Measurements from ENCODE around the gene SLC16A7.

SLC16A7 gene

DNA sequence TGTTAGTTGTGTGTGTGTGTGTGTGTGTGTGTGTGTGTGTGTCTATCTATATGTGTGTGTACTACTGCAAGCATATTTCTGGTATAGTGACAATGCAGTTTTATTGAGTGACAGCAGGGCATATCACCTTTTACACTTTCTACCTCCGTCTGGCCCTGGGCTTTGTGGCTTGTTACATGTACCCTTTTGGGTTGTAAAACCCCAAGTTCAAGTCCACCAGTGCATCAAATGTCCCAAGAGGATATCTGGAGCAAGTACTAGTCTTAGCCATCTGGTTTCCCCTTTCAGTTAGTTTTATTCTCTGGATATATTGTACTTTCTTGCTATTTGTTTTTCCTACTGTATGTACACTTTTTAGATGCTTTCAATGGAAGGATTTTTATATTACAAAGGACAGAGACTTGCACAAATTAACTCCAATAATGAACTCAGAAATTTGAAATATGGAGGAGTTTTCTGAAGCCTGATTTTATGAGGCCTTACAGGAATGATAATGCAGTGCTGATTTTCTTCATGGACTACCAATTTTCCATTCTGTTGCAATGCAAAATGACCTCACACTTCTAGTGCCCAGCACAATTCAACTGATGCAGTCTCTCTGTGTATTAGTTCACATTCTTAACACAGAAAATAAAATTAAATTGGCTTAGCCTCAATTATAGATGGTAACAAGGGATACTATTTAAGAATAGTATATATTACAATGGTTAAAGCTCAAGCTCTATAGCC is 29.1 kb downstream of the SLC16A7 start:
- DNase-seq (ENCODE audit: low spot score), result no peak

DNA sequence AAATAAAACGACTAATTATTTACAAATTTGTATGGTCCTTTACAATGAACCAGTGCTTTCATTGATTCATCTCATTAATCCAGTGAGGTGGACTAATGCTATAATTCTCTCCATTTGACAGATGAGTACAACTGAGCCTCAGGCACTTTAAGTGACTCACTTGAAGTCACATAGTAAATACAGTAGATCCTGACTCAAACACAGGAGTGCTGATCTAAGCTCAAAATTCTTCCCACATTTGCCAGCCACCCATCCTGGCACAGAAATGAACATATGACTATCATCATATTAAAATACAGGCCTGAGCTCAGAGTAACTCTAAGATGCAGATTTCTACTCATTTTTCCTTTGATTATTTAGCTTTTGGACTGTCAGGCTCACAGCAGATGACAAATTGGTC is 30.6 kb downstream of the SLC16A7 start:
- no peak for DNase-seq (ENCODE audit: low spot score)

DNA sequence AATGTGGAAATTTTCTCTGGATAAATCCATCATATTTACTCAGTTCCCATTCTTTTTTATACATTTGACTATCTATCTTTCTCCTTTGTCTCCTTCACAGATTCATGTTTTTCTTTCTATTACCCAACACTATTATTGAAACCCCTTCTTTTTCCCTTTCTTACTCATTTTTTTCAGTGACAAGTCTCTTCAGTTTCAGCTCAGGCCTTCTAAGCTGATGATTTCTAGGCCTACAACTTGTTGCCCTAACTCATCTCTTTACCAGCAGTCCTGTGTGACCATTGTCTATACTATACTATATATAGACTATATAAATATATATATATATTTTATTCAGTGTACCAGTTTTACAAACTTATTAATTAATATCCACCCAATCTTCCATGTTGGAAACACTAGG is 31.8 kb downstream of the SLC16A7 start:
- DNase-seq (ENCODE audit: low spot score), result no peak

DNA sequence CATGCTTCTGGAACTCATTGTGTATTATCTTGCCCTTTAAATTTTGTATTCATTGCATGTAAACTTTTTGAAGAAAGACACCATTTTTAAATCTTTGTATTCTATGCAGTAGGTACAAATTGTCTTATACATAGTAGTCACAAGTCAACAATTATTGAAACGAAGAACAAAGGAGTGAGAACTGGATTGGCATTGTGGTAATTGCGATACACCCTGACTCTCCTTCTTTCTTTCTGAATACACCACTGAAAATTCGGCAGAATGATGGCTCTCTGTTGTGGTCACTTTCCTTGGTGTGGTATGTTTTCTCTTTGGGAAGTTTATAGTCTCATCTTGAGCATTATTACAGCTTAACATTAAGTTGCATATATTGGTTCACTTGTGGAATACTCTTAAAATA is 34.1 kb downstream of the SLC16A7 start:
- no peak for DNase-seq (ENCODE audit: low spot score)

DNA sequence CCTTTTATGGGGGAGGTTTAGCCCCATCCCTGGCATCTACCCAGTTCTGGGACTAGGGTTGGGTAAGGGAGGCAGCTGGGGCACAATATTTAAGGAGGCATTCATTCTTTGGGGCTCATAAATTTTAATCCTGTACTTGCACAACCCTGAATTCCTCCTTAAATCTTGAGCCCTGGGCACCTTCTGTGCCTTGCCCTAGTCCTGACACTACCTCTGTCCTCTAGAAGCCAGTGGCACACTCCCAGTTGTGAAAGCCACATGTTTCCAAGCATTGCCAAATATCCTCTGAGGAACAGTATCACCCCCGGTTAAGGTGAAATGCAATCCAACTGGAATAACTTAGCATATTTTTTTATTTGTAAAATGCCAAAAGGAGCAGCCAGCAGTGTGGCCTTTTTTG is 36.6 kb downstream of the SLC16A7 start:
- no peak for DNase-seq (ENCODE audit: low spot score)

DNA sequence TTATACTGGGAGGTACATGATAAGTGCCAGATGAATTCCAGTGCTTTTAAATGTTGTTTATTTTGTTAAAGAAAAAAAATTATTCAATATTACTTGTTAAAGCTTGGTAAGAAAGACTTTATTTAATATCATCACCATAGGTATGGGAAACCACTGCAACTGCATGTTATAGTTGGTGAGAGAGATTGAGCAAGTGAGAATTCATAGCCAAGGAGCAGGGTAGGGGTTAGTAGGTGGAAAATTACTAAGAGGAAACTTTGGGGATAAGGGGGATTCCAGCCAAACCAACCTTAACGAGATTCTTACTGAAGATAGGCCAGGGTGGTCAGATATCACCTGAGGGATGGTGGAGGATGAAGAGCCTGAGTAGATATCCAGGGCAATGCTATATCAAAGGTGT is 38.4 kb downstream of the SLC16A7 start:
- DNase-seq (ENCODE audit: low spot score), result no peak

DNA sequence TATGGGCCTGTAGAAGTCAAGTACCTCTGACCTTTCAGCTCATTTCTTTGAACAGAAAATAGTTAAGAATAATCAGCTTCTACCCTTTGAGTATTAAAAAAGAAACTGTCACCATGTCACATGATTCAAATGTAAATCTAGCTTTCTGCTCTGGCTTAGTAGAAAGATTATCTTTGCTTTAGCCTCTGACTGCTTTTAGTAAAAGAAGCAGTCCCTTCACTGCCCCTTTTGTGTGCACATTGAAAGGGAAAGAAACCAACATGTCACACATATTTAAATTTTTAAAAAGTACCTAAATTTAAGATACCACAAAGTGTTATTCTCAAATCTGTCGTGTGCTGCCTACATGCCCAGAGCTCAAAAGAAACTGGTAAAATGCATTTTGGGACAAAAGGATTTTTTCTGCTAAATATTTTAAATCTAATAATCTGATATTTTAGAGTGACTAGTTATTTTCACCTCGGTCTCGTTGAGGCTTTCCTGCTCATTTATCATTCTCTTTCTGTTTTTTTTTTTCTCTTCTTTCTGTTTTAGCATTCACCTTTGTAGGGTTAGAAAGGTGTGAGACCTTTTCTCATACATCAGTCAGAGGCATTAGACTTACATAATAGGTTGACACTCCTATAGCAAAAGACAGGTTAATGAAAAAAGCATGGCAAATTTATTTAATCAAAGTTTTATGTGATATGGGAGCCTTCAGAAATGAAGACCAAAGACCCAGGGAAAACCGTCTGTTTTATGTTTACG is 41.3 kb downstream of the SLC16A7 start:
- DNase-seq (ENCODE audit: low spot score), result no peak

DNA sequence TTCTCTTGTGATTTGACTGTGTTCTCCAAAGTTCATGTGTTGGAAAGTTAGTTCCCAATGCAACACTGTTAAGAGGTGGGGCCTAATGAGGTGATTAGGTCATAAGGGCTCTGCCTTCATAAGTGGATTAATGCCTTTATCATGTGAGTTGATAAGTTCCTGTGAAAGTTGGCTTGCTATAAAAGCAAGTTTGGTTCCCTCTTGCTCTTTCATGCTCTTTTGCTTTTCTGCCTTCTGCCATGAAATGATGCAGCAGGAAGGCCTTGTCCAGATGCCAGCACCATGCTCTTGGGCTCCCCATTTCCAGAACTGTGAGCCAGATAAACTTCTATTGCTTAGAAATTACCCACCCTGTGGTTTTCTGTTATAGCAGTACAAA is 41.9 kb downstream of the SLC16A7 start:
- no peak for DNase-seq (ENCODE audit: low spot score)

DNA sequence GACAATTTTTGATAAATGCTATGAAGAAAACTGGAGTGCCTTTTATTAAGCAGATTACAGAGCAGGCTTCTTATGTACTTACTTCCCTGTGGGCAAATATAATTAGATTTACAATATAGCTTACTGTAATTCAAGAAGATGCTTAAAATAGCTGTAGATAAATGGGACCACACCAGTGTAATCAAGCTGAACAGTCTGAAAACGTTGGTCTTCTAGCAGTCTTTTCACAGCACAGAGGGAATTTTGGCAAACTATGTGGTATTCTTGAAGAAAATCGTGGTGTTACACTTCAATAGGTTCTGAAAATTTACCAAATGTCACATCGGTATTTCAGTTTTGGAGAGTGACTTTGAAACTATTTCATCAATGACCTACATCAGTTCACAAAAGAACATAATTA is 47.7 kb downstream of the SLC16A7 start:
- no peak for DNase-seq (ENCODE audit: low spot score)

DNA sequence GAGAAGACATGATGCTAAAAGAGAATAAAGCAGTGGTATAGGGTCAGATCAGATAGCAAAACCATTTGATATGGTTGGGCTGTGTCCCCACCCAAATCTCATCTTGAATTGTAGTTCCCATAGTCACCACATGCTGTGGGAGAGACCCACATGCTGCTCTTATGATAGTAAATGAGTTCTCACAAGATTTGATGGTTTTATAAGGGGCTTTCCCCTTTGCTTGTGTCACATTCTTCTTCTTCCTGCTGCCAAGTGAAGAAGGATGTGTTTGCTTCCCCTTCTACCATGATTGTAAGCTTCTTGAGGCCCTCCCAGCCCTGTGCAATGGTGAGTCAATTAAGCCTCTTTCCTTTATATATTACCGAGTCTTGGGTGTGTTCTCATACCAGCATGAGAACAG is 49.4 kb downstream of the SLC16A7 start:
- no peak for DNase-seq (ENCODE audit: low spot score)

DNA sequence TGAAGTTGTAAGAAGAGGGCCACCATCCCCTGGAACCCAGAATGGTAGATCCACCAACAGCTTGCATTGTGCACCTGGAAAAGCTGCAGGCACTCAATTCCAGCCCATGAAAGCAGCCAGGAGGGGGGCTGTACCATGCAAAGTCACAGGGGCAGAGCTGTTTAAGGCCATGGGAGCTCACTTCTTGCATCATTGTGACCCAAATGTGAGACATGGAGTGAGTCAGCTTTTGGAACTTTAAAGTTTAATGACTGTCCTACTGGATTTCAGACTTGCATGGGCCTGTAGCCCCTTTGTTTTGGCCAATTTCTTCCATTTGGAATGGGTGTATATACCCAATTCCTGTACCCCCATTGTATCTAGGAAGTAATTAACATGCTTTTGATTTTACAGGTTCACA is 50.8 kb downstream of the SLC16A7 start:
- DNase-seq (ENCODE audit: low spot score), result no peak

DNA sequence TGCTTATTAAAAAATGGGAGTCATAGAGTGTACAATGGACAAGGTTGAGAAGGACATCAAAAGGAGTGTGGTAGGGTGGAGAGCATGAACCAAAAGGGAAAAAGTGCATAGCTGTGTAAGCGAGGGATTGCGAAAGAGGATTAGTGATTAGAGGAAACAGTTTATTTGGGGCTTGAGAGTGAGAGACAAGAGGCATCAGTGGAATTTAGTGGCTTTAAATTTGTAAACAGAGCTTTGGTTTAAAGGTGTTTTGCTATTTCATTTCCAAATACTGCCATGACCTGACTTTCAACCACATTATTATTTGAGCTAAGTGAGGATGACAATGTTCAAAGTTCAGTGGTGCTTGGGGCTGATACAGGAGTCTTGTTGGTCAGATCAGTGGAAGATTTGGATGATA is 53.4 kb downstream of the SLC16A7 start:
- DNase-seq (ENCODE audit: low spot score), result no peak

DNA sequence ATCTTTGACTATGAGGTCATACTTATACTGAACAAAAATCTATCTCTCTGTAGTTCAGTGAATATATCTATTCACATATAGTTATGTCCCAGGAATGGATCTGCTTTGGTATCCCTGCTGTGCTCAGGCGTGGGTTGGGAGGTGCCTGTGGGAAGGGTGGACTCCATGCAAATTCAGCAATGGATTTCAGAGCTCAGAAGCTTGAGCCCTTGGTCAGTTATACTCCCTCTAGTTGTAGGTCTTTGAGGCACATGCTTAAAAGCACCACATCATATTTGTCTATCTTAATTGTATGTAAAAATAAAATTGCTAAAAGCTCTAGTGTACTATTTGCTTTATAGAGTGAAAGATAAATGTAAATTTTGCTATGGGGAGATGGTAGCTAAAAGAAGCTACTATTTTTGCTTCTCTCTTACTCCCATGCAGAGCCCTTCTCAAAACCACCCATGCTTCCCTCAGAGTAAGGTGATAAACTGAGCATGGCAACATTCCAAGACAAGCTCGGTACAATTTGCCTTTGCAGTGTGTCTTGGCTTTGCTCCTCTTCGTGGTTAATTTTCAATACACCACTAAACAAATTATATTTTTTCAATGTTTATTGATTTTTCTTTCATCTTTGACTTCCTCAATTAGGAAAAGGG is 54.9 kb downstream of the SLC16A7 start:
- DNase-seq (ENCODE audit: low spot score), result no peak

DNA sequence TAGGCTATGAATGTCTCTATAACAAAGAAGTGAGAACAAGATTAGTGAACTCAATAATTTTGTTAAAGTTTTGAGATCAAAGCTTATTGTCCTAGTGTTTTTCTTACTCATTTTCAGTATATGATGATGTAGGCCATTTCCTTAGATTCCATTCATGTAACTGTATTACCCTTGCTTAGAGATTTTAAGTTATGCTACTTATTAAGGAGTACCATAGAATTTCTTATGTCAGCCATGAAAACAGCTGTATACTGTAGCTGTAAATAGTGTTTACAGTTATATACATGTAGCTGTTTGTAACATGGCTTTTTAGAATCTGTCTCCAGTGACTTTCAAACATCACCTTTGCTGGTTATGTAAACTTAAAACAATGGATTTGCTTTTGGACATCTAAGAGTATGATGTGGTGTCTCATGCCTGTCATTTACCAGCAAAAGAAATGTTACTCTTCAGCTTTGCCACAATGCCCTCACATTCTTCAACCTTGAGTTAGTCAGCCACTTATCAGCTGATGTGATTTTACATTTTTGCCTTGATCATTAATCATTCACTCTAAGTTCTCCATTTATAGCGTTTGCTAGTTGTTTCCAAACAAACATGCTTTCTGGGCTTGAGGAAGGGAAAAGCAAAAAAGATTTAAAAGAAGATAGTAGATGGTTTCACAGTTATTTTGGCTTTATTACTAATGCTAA is 55.5 kb downstream of the SLC16A7 start:
- no peak for DNase-seq (ENCODE audit: low spot score)

DNA sequence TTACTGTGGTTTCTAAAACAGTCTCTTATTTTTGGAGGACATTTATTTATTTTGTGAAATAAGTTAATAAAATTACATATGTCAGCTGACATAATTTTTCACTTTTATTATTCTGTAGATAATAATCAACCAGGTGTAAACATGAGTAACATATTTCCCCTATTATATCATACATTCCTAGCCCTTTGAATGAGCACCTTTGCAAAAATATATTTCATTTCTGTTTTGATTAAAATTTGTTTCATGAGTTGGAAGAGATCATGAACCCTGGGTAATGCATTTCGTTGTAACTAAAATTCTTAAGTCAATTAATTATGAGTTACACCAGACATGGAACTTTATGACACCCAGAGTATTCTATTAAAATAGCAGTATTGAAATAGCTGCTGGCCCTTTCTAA is 56.3 kb downstream of the SLC16A7 start:
- DNase-seq (ENCODE audit: low spot score), result no peak

DNA sequence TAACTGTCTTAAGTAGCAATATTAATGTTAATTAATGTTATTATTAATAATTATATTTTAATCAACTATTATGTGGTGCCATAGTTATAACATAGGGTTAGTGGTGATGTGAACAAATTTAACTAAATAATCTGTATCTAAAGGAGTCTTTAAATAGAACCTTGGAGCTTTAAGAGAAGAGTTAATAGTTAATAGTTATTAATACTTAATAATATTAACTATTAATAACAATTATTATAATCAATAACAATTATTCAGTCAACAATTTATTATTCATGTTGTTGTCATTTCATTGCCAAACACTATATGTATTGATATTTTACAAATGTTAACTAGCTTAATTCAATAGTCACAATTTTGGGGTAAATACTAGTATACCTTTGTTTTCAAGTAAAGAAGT is 58.2 kb downstream of the SLC16A7 start:
- no peak for DNase-seq (ENCODE audit: low spot score)

DNA sequence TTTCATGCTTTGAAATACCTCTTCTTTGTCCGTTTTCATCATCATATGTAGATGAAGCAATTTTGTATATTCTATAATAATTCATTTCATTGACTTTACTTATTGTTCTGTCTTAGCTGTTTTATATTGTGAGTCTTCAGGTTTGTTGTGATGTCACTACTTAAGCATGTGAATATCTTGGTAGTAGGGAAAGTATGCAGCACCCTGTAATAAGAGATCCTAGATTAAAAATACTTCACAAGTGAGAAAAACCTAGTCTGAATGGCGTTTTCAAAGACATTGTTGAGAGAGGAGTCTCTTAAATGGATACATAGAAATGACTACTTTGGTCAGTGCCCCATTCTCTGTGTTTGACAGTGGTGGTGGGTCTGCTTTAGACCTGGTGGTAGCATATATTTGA is 61.4 kb downstream of the SLC16A7 start:
- DNase-seq (ENCODE audit: low spot score), result no peak

DNA sequence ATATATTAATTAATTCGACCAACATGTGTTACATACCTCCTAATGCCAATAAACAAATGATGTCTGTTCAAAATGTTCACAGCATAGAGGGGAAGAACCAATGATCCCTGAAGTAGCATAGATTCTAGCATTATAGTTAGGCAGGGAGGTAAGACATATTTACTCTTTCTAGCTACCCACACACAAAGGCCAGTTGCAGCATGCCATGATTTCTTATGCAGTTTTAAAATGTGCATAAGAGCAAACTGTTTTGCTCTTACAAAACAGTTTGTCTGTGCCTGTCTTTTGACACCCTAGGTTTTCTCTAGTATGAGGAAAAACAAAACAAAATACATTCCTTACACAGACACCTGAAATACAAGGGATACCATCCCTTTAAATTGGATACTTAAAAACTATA is 61.9 kb downstream of the SLC16A7 start:
- DNase-seq (ENCODE audit: low spot score), result no peak

DNA sequence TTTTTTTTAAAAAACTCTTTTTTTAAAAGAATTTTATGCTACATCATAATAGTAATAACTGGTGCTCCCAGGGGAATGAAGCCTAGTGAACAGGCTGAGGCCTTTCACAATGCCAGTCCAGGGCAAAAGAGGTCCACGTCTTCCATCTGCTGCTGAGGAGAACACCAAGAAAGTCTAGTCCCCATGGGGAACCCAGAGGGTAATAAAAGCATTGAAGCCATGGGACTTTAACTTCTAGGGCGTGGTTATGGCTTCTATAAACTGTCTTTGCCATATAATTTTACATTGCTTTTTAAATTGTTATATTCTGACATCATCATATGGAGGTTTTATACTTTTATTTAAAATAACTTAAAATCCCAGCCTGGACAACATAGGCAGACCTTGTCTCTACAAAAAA is 64.3 kb downstream of the SLC16A7 start:
- DNase-seq (ENCODE audit: low spot score), result no peak

DNA sequence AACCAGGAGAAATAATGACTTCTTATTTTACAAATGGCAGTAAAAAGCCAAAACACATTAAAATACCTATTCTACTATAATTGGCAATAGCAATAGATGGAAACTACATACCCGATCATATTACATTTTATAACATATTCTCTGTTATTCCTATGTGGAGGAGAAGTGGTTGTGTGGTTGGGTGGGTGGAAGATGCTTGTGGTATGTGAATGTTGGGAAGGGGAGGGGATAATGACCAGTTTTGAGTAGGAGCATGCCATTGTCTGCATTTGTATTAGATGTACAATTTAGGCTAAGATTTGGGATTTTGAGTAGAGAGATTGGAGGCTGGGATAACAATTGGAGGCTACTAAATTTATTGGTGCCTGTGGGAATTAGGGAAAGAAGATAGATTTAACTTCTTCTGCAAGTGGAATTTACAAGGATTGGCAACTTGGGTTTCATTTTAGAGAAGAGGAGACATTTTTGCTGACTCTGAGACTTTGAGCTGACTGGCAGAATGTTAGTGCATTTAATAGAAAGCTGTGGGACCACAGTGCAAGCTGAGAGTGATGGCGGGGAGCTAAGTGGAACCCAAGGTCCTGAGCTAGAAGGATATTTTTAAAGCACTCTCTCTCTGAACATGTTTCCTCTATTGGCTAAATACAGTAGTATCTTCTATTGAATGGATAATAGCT is 65.2 kb downstream of the SLC16A7 start:
- no peak for DNase-seq (ENCODE audit: low spot score)

DNA sequence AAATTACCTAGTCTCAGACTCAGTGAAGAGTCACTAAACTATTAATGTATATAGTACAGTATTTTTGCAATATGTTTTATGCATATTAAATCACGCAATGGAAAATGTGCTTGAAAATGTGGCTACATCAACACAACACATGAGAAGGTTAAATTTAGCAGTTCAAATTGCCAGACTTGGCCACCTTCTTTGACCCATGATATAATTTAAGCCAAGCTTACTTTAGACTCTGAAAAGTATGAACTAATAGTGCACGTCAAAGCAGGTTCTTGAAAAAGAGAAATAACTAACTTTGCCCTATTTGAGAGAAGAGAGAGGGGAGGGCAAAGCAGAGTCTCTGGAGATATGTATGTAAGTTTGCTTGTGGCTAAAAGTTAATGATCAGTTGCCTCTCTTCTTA is 68.7 kb downstream of the SLC16A7 start:
- no peak for DNase-seq (ENCODE audit: low spot score)

DNA sequence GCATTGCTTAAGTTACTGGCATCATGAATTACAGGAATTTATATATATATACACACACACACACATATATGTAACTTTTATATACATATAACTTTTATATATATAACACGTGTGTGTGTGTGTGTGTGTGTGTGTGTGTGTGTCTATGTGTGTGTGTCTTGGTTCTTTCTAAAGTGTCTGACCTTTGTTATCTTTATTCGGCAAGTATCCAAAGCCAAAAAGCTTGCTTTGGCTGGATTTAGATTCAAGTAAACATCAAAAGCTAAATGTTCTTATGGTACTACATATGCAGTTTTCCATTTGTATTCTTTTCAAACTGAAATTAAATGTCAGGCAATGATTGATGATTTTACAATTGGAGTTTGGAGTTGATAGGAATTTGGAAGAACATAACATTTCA is 69.9 kb downstream of the SLC16A7 start:
- no peak for DNase-seq (ENCODE audit: low spot score)
